Colonic mucosa (tissue), 4 donors: ENCODE measurements around the gene FLVCR1. TPM values are rescaled to one million over a fixed set of nuclear protein-coding genes. Genes with fewer than 3 reads are reported as not detected.
"Not testable (repeated sequence)": the region's sequence is repeated elsewhere in the genome, so short reads cannot be mapped to it uniquely, and the experiment has no call there.

ENCODE experiments used
- DNase-seq: peaks from one replicate; pipeline ENCODE4 v3.0.0-alpha.2; 2020
- H3K27ac ChIP-seq: fragments of 200-600 bp; one replicate; pipeline ENCODE4 v1.8.0; 2021
- H3K27me3 ChIP-seq: fragments of 200-600 bp; one replicate; pipeline ENCODE4 v1.8.0; 2021
- H3K36me3 ChIP-seq: fragments of 200-600 bp; one replicate; pipeline ENCODE4 v1.8.0; 2021
- H3K4me1 ChIP-seq: fragments of 200-600 bp; one replicate; pipeline ENCODE4 v1.8.0; 2021; ENCODE audit warnings: mild to moderate bottlenecking
- H3K4me3 ChIP-seq: fragments of 200-600 bp; one replicate; pipeline ENCODE4 v1.8.0; 2021
- H3K9ac ChIP-seq, 2 donors: one replicate each; pipeline ENCODE4 v1.7.0; 2013; ENCODE audit warnings: control low read depth in 2 of 2, low read depth in 2 of 2, low read length in 2 of 2
- H3K9me3 ChIP-seq: fragments of 200-600 bp; one replicate; pipeline ENCODE4 v1.8.0; 2021
- CTCF ChIP-seq: fragments of 200-600 bp; IDR thresholded peaks from one replicate; pipeline ENCODE4 v1.8.0; 2022; ENCODE audit warnings: antibody characterized with exemption, mild to moderate bottlenecking
- intact Hi-C: fragments of 100-400 bp; cut with DNase I; formaldehyde crosslinking; loops from one replicate; pipeline ENCODE4 v1.14.1; 2022
- total RNA-seq, 2 donors: library from RNA; stranded (reverse); fragmentation: NEBNext Ultra II Directional in 1 of 2; extraction: Animal tissue kit (Norgen Biotek cat#: 25700) in 1 of 2; gene quantifications; one replicate each; pipeline ENCODE4 v1.2.1, GENCODE V29; 2021
- donor health status: healthy.
- donor health status: DM: no; HTN: no; CAD: no.
- donor health status: DM: no; HTN: no; CAD: no.

Gene FLVCR1
- total RNA-seq, 2 donors from 2014 or later: 8.8 to 12.6 TPM

GRCh38 chr1:212902054-212902453 is 44.0 kb downstream of the FLVCR1 start:
- intact Hi-C loops: no loop called here
- H3K9ac ChIP-seq: no peak overlapping the region
- no peaks in the 10 kb centered on the region for H3K4me1 ChIP-seq

GRCh38 chr1:212903664-212904063 is 45.6 kb downstream of the FLVCR1 start:
- no peak for TF ChIP-seq CTCF
- intact Hi-C loops: no loop called here
- Histone ChIP-seq H3K36me3 (no peaks in the 10 kb centered on the region), H3K27ac (no peak overlapping the region), H3K27me3 (no peaks in the 10 kb centered on the region), H3K4me3 (no peak overlapping the region), H3K9me3 (no peaks in the 10 kb centered on the region), H3K9ac (no peak overlapping the region), H3K4me1 (no peaks in the 10 kb centered on the region)
- no peak for DNase-seq

More at GRCh38 chr1:212902054-212902453, 44.0 kb downstream of the FLVCR1 start:
- no peak overlapping the region for H3K27ac ChIP-seq
- no peaks in the 10 kb centered on the region for H3K27me3 ChIP-seq
- no peaks in the 10 kb centered on the region for H3K9me3 ChIP-seq
- DNase-seq: no peak
- TF ChIP-seq CTCF: no peak
- H3K4me3 ChIP-seq: no peak overlapping the region
- no peaks in the 10 kb centered on the region for H3K36me3 ChIP-seq

GRCh38 chr1:212908071-212908470 is 50.0 kb downstream of the FLVCR1 start:
- intact Hi-C loops, H3K36me3 ChIP-seq, H3K4me3 ChIP-seq, H3K9me3 ChIP-seq, DNase-seq, H3K27me3 ChIP-seq, H3K9ac ChIP-seq, H3K4me1 ChIP-seq, H3K27ac ChIP-seq: not testable (repeated sequence)

- H3K36me3 ChIP-seq: no peaks in the 10 kb centered on the region
- H3K4me1 ChIP-seq: no peaks in the 10 kb centered on the region
These were observed 50.9 kb downstream of the FLVCR1 start for GRCh38 chr1:212908971-212909370.

GRCh38 chr1:212909652-212910063 is 51.6 kb downstream of the FLVCR1 start:
- intact Hi-C loops: no loop called here

More at GRCh38 chr1:212908971-212909370, 50.9 kb downstream of the FLVCR1 start:
- H3K9ac ChIP-seq: no peak overlapping the region
- no peaks in the 10 kb centered on the region for H3K9me3 ChIP-seq
- no peak for DNase-seq
- intact Hi-C loops: no loop called here
- no peak overlapping the region for H3K27ac ChIP-seq
- H3K27me3 ChIP-seq: no peaks in the 10 kb centered on the region
- TF ChIP-seq CTCF: no peak
- no peak overlapping the region for H3K4me3 ChIP-seq

GRCh38 chr1:212910213-212910612 is 52.1 kb downstream of the FLVCR1 start:
- H3K9ac ChIP-seq, H3K4me1 ChIP-seq, H3K27ac ChIP-seq, H3K9me3 ChIP-seq, H3K4me3 ChIP-seq, DNase-seq, H3K36me3 ChIP-seq, H3K27me3 ChIP-seq, intact Hi-C loops: not testable (repeated sequence)

More at GRCh38 chr1:212909652-212910063, 51.6 kb downstream of the FLVCR1 start:
- Histone ChIP-seq H3K27me3 (no peaks in the 10 kb centered on the region), H3K9ac (no peak overlapping the region), H3K36me3 (no peaks in the 10 kb centered on the region), H3K9me3 (no peaks in the 10 kb centered on the region), H3K27ac (no peak overlapping the region), H3K4me1 (no peaks in the 10 kb centered on the region), H3K4me3 (no peak overlapping the region)
- no peak for DNase-seq
- no peak for TF ChIP-seq CTCF

- H3K27ac ChIP-seq, H3K4me3 ChIP-seq, H3K4me1 ChIP-seq, DNase-seq, H3K27me3 ChIP-seq, H3K36me3 ChIP-seq, intact Hi-C loops, H3K9ac ChIP-seq, H3K9me3 ChIP-seq: not testable (repeated sequence)
These were observed 55.6 kb downstream of the FLVCR1 start for GRCh38 chr1:212913638-212914037.

- H3K9me3 ChIP-seq, H3K4me1 ChIP-seq, intact Hi-C loops, H3K36me3 ChIP-seq, H3K4me3 ChIP-seq, H3K9ac ChIP-seq, H3K27me3 ChIP-seq, H3K27ac ChIP-seq, DNase-seq: not testable (repeated sequence)
These were observed 56.0 kb downstream of the FLVCR1 start for GRCh38 chr1:212914110-212914509.
